A549 (cell line): Measurements from ENCODE around the gene C2orf74.

Experiments
- CHD4 ChIP-seq: fragments of 200-600 bp; sonication (generic); IDR thresholded peaks from 2 replicates; pipeline ENCODE4 v1.6.1; 2016; ENCODE audit warnings: antibody characterized with exemption, mild to moderate bottlenecking, borderline replicate concordance
- CTCF ChIP-seq: fragments of >200 bp; sonication (Bioruptor Twin); formaldehyde crosslinking; IDR thresholded peaks from 3 replicates; pipeline ENCODE4 v1.5.1; 2016
- POLR2A ChIP-seq: IDR thresholded peaks from 2 replicates; pipeline ENCODE4 v1.6.1; 2012; ENCODE audit warnings: mild to moderate bottlenecking, low read length
- RCOR1 ChIP-seq: fragments of 150-350 bp; IDR thresholded peaks from 2 replicates; pipeline ENCODE4 v1.6.1; 2014; ENCODE audit warnings: antibody characterized with exemption, low read length, low read depth
- TF ChIP-seq, protein P1 (sequence below): fragments of 200-600 bp; sonication (generic); IDR thresholded peaks from 2 replicates; pipeline ENCODE4 v1.6.1; 2016; ENCODE audit warnings: antibody characterized with exemption, mild to moderate bottlenecking, moderate library complexity

DNA sequence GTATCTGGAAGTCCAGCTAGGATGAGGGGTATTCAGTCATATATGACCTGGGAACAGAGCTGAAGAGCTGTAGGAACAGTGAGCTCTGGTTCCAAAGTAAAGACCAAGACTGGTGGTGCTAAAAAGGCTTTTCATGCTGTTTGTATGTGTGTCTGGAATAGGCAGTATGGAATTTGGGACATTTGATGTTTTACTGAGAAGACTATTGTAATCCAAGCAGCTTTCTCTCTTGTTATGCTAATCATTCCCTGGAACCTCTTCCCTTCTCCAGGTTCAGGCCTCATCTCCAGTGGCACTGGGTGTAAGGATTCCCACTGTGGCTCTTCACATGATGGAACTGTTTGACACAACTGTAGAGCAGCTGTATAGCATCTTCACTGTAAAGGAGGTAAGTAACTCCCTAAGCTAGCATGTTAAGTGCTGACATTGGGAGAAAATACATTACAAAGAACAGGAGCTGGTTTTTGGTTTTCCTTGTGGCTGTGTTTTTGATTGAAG is 23.3 kb downstream of the C2orf74 start:
- no peak for TF ChIP-seq CTCF
- TF ChIP-seq CHD4, result no peak
- no peak for TF ChIP-seq POLR2A
- no peak for TF ChIP-seq RCOR1
- TF ChIP-seq, protein P1, sequence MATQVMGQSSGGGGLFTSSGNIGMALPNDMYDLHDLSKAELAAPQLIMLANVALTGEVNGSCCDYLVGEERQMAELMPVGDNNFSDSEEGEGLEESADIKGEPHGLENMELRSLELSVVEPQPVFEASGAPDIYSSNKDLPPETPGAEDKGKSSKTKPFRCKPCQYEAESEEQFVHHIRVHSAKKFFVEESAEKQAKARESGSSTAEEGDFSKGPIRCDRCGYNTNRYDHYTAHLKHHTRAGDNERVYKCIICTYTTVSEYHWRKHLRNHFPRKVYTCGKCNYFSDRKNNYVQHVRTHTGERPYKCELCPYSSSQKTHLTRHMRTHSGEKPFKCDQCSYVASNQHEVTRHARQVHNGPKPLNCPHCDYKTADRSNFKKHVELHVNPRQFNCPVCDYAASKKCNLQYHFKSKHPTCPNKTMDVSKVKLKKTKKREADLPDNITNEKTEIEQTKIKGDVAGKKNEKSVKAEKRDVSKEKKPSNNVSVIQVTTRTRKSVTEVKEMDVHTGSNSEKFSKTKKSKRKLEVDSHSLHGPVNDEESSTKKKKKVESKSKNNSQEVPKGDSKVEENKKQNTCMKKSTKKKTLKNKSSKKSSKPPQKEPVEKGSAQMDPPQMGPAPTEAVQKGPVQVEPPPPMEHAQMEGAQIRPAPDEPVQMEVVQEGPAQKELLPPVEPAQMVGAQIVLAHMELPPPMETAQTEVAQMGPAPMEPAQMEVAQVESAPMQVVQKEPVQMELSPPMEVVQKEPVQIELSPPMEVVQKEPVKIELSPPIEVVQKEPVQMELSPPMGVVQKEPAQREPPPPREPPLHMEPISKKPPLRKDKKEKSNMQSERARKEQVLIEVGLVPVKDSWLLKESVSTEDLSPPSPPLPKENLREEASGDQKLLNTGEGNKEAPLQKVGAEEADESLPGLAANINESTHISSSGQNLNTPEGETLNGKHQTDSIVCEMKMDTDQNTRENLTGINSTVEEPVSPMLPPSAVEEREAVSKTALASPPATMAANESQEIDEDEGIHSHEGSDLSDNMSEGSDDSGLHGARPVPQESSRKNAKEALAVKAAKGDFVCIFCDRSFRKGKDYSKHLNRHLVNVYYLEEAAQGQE, result no peak
